ENCODE data around the gene MYOF. TPM values are rescaled to one million over a fixed set of nuclear protein-coding genes. Genes with fewer than 3 reads are reported as not detected.

Gene MYOF
- total and polyA plus RNA-seq, 10 of the 15 experiments (the other 5 are each of a cell fraction or from before 2014, with no cell fraction given): 0.02 to 0.59 (median 0.17) TPM

DNA sequence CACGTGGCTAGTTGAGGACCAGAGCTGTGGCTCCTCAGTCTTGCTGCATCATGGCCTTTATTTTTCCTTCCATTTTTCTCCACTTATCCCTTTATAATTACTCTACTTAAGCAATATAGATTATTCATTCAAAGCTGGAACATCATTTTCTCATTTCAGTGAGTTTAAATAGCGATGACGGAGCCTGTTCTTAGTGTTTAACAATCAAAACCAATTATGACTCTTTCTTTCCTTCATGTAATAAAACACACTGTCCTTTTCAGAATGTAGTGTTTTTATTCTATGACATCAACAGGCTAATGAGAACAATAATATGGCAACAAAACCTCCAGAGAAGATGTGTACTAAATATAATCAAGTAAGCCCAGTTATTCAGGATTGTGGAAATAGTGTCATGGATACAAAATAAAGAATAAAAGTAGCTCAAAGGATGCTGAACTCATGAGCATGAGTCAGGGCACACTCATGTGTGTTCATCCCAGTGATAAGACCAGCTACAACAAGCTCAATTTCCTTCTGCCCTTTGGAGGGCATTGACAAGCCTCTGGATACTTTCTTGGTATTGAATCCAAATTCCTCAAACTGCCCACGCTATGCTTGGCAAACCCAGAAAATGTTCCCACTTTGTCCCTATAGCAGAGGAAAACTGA lies 220.0 kb downstream of the MYOF start (continued):
- TF ChIP-seq, protein P1, sequence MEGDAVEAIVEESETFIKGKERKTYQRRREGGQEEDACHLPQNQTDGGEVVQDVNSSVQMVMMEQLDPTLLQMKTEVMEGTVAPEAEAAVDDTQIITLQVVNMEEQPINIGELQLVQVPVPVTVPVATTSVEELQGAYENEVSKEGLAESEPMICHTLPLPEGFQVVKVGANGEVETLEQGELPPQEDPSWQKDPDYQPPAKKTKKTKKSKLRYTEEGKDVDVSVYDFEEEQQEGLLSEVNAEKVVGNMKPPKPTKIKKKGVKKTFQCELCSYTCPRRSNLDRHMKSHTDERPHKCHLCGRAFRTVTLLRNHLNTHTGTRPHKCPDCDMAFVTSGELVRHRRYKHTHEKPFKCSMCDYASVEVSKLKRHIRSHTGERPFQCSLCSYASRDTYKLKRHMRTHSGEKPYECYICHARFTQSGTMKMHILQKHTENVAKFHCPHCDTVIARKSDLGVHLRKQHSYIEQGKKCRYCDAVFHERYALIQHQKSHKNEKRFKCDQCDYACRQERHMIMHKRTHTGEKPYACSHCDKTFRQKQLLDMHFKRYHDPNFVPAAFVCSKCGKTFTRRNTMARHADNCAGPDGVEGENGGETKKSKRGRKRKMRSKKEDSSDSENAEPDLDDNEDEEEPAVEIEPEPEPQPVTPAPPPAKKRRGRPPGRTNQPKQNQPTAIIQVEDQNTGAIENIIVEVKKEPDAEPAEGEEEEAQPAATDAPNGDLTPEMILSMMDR (IDR thresholded peaks at IDR 0.05 in 2 of 3, conservative IDR thresholded peaks at IDR 0.05 in 1 of 3; ENCODE audit: control insufficient read depth in 2 of 3, extremely low read depth in 1 of 3, insufficient read depth in 1 of 3, low read depth in 3 of 3, low read length in 3 of 3): no peak

DNA sequence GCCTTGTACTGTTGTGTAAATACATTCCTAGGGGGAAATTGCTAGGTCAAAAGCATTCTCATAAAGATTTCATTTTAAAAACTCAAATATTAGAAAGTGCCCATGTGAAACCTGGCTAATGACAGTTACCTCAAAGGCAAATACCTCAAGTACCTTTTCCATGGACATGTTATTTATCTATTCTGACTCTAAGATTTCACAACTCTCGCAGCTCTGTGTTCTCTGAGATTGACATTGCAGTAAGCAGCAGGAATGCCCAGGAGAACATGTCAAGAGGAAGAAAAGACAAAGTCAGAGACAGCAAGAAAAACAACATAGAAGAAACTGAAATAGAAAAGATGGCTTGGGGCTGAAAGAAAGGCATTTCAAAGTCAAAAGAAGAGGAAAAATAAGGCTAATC lies 221.0 kb downstream of the MYOF start:
- no peak overlapping the region for H3K9ac ChIP-seq (ENCODE audit: control insufficient read depth, insufficient read depth, low read length)
- no peaks in the 10 kb centered on the region for H3K79me2 ChIP-seq (ENCODE audit: control insufficient read depth, insufficient read depth, low read length)
- peaks cover 1% of the 10 kb centered on the region; the same call in 2 of the 3 replicates for H3K9me3 ChIP-seq (replicated peaks; ENCODE audit: control insufficient read depth, insufficient read depth, low read length)
- no peak overlapping the region for H3K4me2 ChIP-seq (ENCODE audit: control insufficient read depth, insufficient read depth)
- no peaks in the 10 kb centered on the region for H3K36me3 ChIP-seq (ENCODE audit: control insufficient read depth in 2 of 2, insufficient read depth in 2 of 2, low read length in 1 of 2)
- CTCF ChIA-PET: no interaction called here
- H3K4me3 ChIP-seq: no peak overlapping the region
- H3K27ac ChIP-seq (ENCODE audit: control insufficient read depth, insufficient read depth): no peak overlapping the region
- ATAC-seq (no peak), FAIRE-seq (no peak), DNase-seq (ENCODE audit: low read depth, low spot score) (no peak)
- in situ Hi-C loops (cut with MboI): no loop called here
- POLR2A ChIA-PET: no interaction called here
- H3K27me3 ChIP-seq (replicated peaks in 1 of 2; ENCODE audit: control insufficient read depth in 2 of 2, insufficient read depth in 2 of 2, low read length in 1 of 2): no peaks in the 10 kb centered on the region; a peak in 1 of 4 replicates
- SMC1A ChIA-PET (ENCODE audit: uncharacterized antibody, unreplicated experiment): no interaction called here
- no peaks in the 10 kb centered on the region for H4K20me1 ChIP-seq (ENCODE audit: control insufficient read depth, insufficient read depth)
- intact Hi-C loops (cut with micrococcal nuclease; ENCODE audit: unreplicated experiment): no loop called here
- WGBS (ENCODE audit: insufficient coverage, insufficient replicate concordance, low lambda C conversion rate, missing lambda C conversion rate): 0% methylated on average over 1 of the region's 1 CpG
- H2AFZ ChIP-seq (ENCODE audit: control insufficient read depth, low read depth, low read length): no peak overlapping the region
- BruUV-seq (replicated peaks): no TSS peak
- RAD21 ChIA-PET (ENCODE audit: unreplicated experiment): no interaction called here
- no peaks in the 10 kb centered on the region for H3K4me1 ChIP-seq (ENCODE audit: control insufficient read depth, insufficient read depth, low read length)
- TF ChIP-seq, protein P2, sequence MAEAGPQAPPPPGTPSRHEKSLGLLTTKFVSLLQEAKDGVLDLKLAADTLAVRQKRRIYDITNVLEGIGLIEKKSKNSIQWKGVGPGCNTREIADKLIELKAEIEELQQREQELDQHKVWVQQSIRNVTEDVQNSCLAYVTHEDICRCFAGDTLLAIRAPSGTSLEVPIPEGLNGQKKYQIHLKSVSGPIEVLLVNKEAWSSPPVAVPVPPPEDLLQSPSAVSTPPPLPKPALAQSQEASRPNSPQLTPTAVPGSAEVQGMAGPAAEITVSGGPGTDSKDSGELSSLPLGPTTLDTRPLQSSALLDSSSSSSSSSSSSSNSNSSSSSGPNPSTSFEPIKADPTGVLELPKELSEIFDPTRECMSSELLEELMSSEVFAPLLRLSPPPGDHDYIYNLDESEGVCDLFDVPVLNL (IDR thresholded peaks at IDR 0.05; ENCODE audit: low read depth, low read length): no peak

Data from GM12878 (cell line).